HG03159 (cell line): ENCODE results near the gene POLR2C.

ENCODE experiments used
- ATAC-seq: cut with Tn5 transposase; IDR thresholded peaks from one replicate; pipeline ENCODE4 v1.9.1; 2021; ENCODE audit warnings: mild to moderate bottlenecking, moderate library complexity; ENCODE audit not compliant: unreplicated experiment

Gene POLR2C

GRCh38 chr16:57517397-57518367 is 55.2 kb downstream of the POLR2C start:
- no peak for ATAC-seq

GRCh38 chr16:57518520-57518919 is 56.0 kb downstream of the POLR2C start:
- ATAC-seq, result no peak

- ATAC-seq, result no peak
Observed at GRCh38 chr16:57518922-57519321, 56.4 kb downstream of the POLR2C start.

- no peak for ATAC-seq
Observed at GRCh38 chr16:57519796-57520360, 57.4 kb downstream of the POLR2C start.
